Stimulated activated CD8-positive, alpha-beta memory T cell treated with anti-CD3 and anti-CD28 coated beads, Interleukin-15, amount 100 ng/mL, for 1 hour (primary cell): ENCODE data around the gene MRNIP.
A peak's percentile ranks its signal among the peaks of the same experiment; 100 is the strongest.

ENCODE experiments used
- DNase-seq: peaks from one replicate; pipeline ENCODE4 v3.0.0-alpha.2; 2020; ENCODE audit warnings: low read depth

Gene MRNIP

DNA sequence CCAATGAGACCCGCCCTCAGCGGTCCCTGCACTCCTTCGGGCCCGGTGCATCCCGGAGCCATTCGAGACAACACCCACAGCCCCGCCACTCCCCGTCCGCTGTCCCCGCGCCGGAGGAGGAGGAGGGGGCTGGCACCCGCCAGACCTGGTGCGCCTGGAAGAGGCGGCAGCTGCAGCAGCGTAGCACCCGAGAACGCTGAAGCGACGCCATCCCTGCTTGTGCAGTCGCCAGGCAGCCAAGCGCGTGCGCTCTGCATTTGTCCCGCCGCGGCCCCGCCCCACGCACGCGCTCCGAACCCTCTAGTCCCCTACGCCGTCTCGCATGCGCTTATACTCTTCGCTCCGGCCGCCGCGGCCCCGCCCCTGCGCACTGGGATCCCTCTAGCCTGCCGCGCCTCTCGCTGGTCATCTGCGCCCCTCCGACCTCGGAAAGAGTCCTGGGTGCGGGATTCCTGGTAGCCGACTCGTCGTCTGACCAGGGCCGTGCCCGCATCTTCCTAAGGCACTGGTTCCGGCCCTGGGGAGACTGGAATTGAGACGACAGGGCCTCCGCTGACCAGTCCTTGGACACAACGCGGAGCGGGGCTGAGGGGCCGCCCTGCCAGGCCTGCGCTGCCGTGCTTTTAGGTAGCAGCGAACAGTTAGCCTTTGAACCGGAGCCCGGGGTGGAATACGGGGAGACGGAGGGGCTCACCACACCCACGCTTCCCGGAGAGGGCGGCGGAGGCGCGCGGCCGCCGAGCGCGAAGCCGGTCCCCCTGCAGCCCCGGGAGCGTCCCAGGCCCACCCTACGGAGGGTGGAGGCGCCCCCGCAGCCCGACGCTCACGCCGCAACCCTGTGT is at the start of gene MRNIP:
Gene MRNIP (minus strand): TSS at position 232 of the 842 bp plus-strand sequence. CDS start 21 bp downstream, at position 211.
- DNase-seq: peak; percentile 79

- peak; percentile 26 for DNase-seq
These were observed 49.1 kb upstream of the MRNIP start, which contains the start of gene TBC1D9B for GRCh38 chr5:179907556-179908324. Gene TBC1D9B (minus strand): TSS chr5:179907897. CDS start chr5:179907821, 76 bp downstream.

- no peak for DNase-seq
These were observed 48.4 kb upstream of the MRNIP start for GRCh38 chr5:179906795-179907555.

DNA sequence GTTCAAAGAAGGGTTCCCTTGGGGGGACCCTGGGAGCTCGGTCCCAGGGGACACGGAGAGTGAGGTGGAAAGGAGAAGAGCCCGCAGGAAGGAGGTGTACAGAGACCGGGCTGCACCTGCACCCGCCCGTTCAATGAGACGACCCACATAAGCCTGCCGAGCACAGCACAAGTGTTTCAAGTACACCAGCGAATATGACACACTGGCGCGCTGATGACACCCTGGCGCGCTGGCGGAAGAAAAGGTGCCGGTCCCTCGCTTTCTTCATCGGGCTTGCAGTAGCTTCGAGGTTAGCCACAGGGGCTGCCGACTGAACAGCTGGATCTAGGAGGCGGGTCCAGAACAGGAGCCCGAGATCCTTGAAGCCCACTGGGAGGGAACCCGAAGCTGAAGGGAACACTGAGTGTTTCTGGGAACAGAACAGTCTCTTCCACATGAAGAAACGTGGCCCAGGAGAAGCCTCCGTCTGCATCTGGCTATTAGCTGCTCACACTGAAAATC is 47.7 kb upstream of the MRNIP start:
- DNase-seq: no peak

GRCh38 chr5:179905161-179905560 is 46.5 kb upstream of the MRNIP start:
- no peak for DNase-seq

DNA sequence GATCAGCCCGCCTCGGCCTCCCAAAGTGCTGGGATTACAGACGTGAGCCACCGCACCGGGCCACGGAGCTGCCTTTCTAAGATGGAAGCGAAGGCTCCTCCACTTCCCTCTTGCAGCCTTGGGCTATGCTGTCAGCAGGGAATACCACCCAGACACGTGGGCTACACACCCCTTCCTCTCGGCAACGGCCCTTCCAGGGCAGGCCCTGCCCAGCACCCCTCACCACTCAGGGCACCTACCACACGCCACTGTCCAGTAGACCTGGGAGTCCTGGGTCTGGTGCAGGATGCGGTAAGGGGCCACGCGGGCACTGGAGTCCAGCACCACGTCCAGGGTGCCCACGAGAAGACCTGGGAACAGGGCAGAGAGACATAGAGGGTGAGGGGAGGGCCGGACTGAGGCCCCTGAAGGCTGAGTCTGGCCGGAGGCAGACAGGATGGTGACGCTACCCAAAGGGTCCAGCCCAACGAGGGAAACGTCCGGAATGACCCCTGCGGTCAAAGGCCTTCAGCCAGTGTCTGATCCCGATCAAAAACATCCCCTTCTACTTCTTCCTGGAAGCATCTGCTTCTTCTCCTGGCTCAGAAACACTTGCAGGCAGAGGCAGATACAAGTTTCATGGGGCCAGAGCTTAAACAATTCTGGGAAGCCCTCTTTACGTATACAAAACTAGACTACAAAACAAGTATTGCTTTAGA is 46.0 kb upstream of the MRNIP start:
- DNase-seq: no peak

DNA sequence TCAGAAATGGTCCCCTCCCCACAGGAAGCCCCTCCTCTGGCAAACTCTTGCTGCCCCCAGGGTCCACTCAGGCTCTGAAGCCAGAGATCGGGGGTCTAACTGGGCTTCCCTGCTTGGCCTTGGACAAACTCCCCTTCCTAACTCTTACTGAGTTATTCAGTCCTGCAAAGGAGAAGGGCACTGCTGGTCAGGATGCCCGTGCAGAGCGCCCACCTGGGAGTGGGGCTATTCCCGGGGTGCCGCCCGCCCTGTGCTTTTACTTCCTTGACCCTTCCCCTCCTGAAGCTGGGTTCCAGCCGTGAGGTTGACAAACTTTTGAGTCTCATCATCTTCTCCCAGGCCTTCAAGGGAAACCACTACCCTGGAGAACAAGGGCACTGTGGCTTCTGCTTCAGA is 44.1 kb upstream of the MRNIP start:
- DNase-seq: no peak

GRCh38 chr5:179901915-179902762 is 43.5 kb upstream of the MRNIP start:
- DNase-seq: no peak

DNA sequence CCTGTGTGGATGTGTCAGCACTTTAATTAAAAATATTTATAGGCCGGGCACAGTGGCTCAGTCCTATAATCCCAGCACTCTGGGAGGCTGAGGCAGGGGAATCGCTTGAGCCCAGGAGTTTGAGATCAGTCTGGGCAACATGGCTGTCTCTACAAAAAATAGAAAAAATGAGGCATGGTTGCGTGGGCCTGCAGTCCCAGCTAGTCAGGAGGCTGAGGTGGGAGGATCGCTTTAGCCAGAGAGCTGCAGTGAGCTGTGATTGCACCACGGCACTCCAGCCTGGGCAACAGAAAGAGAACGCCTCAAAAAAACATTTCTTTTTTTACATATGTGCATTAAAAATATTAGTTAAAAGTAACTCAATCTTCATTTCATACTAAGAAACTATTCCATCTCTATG is 42.8 kb upstream of the MRNIP start:
- DNase-seq: no peak

- DNase-seq: no peak
These were observed 42.1 kb upstream of the MRNIP start for GRCh38 chr5:179900711-179901110.

- no peak for DNase-seq
These were observed 41.6 kb upstream of the MRNIP start for GRCh38 chr5:179900206-179900605.

GRCh38 chr5:179895861-179896260 is 37.2 kb upstream of the MRNIP start:
- DNase-seq: no peak

- no peak for DNase-seq
These were observed 35.6 kb upstream of the MRNIP start for GRCh38 chr5:179893958-179894895.

GRCh38 chr5:179893076-179893957 is 34.7 kb upstream of the MRNIP start:
- no peak for DNase-seq

DNA sequence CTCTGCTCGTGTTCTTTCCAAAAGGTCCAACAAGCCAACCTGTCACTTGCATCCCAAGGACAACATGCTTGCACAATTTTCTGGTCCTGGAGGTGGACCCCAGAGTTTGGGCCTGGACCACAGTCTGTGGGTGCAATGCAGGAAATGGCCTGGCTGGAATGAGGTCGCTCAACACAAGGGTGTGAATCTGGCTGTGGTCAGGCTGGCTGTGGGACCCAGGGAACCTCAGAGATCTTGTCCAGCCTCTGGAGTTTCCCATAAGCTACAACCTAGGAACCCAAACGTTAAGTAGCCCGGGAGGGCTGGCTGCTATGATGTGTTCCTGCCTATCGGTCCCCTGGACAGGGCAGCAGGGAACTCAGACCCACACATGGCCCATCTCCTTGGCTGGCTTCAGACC is 33.6 kb upstream of the MRNIP start:
- no peak for DNase-seq

DNA sequence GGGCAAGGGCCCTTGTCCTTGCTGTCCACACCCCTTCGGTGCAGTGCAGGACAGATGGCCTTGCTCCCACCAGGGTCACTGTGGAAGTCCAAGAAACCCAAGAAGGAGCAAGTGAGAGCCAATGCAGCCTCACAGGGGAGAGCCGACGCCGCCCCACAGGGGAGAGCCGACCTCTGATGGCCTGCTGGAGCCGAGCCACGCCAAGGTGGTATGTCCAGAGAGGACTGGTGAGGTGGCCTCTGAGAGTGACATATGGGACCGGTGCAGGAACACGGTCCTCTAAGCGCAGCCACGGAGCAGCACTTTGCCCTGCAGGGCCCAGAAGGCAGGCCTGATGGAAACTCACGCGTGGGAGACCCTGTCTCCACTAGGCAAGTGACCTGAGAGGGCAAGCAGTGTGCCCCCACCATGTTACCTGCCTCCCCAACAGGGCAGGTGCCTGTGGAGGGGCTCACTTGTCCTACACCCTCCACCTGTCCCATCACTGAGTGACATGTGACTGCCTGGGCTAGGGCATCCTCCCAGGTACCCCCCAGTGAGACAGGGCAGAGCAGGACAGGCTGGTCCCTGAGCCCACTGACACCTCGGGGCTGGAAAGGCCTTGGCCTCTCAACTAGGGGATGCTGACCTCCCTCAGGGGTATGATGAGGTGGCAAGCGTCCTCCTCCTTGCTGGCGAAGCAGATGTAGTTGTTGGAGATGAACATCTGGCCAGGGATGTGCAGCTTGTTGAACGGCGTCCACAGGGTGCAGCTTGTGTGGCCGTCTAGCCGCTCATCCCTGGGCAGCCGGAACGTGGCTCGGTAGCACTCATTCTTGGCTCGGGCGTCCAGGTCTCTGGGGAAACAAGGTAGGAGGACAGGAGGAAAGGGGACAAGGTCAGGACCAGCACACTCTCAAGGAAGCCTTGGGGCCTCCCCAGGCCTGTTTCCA is 32.4 kb upstream of the MRNIP start:
- no peak for DNase-seq

DNA sequence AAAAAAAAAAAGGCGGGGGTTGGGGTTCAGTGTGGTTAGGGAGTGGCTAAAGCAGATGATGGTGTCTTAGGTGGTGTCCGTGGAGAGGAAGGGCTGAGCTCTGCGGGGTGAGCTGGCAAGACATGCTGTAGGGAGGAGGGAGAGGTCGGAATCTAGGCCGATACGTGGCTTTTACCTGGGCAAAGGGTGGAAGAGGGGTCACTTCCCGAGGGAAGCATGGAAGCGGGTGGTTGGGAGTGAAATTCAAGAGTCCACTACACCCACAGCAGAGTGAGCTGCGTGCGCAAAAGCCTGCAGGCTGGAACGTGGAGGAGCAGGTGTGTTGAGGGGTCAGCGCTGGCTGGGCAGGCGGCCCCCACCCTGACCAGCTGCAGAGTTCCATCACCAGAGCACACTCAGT is 31.3 kb upstream of the MRNIP start:
- DNase-seq: no peak
